ENCODE measurements around the gene CNTNAP5.

DNA sequence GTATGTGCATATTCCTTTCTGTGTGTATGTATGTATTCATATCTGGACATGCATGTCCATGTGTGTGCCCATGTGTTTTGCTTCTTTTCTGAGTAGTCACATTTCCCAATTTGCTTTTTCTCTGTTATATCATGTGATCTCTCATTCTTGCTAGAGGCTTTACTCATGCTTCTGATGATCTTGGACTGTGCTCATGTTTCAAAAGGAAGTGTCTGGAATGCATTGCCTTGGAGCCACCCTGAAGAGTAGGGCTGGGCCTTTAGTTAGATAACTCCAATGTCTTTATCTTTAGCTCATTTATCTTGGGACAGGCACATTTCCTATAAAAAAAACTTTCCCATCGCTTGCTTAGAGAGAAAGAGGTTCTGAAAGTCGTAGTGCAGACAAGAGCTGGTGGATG, 859.2 kb downstream of the CNTNAP5 start:
- TF ChIP-seq YY1 (IDR thresholded peaks at IDR 0.05; ENCODE audit: insufficient read depth, insufficient read length), result no peak
- TF ChIP-seq ZNF274 (IDR thresholded peaks at IDR 0.05; ENCODE audit: low read depth, low read length), result no peak
- TF ChIP-seq SUZ12 (IDR thresholded peaks at IDR 0.05; ENCODE audit: extremely low read depth, insufficient read depth, insufficient read length), result no peak
